Fibroblast of skin of back (primary cell): ENCODE data around the gene HPN.
"Not testable (repeated sequence)": the region's sequence is repeated elsewhere in the genome, so short reads cannot be mapped to it uniquely, and the experiment has no call there.

Experiments
- DNase-seq: peaks from one replicate; pipeline ENCODE4 v3.0.0-alpha.2; 2013

The HPN gene

DNA sequence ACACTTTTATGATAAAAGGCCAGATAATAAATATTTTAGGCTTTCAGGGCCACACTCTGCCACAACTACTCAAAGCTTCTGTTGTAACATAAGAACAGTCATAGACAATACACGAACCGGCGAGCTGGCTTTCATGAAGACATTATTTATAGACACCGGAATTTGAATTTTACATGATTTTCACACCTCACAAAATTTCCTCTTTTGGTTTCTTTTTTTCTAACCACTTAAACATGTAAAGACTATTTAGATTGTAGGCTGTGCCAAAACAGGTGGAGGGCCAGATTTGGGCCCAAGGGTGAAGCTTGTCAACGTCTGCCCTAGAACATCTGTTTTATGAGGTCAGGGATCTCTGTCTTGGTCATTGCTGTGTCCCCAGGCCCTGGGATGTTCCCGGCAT lies 44.4 kb downstream of the HPN start:
- DNase-seq = no peak

DNA sequence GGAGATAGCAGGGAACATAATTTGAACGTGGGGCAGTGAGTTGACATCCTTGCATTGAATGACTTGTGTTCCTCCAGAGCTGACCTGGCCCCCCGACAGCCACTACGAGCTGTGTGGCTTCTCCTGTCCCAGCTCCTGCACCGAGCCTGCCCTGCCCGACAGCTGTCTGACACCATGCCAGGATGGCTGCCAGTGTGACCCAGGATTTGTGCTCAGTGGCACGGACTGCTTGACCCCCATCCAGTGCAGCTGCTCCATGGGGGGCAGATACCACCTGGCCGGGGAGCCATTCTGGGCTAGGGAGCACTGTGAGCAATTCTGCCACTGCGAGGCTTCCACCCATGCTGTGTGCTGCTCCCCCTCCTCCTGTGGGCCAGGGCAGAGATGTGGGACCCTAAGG lies 44.9 kb downstream of the HPN start:
- no peak for DNase-seq

DNA sequence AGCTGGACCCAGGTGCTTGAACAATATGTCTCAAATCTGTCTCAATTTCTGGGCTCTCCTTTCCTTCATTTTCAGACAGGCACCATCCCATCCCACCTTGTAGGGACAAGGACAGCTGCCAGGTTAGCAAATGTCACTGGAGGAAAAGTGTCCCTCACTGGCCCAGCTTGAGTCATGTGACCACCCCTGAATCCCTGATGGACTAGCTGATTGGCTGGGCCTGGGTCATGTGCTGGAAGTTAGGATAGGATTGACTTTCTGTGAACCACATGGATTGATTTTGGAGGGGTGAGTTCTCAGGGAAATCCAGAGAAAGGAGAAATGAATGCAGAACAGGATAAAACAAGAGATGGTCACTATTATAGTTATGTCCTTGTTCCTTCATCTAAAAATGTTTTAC lies 45.9 kb downstream of the HPN start:
- no peak for DNase-seq

GRCh38 chr19:35088131-35088913 lies 46.8 kb downstream of the HPN start:
- DNase-seq = peak; percentile 96

- DNase-seq = no peak
Observed at GRCh38 chr19:35089554-35089953, 48.0 kb downstream of the HPN start.

- no peak for DNase-seq
Observed at GRCh38 chr19:35090160-35090505, 48.6 kb downstream of the HPN start.

- DNase-seq = peak; percentile 64
Observed at GRCh38 chr19:35090506-35091214, 49.1 kb downstream of the HPN start.

DNA sequence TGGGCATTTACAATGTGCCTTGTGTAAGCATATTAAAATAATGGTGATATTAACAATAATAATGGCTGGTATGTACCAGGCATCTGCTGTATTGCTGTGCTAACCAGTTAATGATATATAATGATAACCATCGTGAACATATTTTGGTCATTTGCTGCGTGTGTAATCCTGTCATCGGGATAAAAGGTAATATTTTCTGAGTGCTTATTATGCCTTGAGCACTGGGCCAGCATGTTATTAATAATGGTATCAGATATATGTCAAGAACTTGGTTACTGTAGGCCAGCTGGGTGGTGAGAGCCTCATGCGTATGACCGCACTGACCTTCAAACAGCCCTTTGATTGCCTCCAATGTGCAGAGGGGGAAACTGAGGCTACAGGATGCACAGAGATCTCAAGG lies 51.9 kb downstream of the HPN start:
- DNase-seq = no peak

DNA sequence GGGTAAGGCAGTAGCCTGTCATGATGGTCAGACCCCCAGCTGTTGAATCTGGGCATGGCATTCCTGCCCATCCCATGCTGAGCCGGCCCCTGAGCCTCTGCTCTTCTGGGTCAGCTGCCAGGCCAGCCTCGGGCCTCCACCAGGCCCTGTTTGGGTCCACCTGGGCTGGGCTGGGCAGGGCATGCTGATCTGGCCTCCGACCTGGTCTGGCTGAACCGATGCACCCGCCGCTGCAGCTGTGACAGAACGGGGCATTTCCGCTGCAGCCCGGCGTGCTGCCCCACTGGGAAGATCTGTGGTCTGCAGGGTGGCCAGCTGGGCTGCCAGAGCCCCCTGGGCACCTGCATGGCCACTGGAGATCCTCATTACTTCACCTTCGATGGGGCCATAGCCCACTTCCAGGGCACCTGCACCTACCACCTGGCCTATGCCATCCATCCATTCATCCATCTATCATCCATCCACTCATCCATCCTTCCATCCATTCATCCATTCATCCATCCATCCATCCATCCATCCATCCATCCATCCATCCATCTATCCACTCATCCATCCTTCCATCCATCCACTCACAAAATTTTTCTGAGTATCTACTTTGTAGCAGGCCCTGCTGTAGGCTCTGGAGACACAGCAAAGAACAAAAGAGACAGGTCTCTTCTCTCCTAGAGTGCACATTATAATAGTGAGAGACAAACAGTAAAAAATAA lies 52.6 kb downstream of the HPN start:
- DNase-seq = no peak

GRCh38 chr19:35094656-35095055 lies 53.1 kb downstream of the HPN start:
- no peak for DNase-seq

GRCh38 chr19:35095667-35096368 lies 54.3 kb downstream of the HPN start:
- no peak for DNase-seq

- no peak for DNase-seq
Observed at GRCh38 chr19:35098413-35099049, 57.0 kb downstream of the HPN start.

GRCh38 chr19:35099155-35099896 lies 57.8 kb downstream of the HPN start:
- no peak for DNase-seq

GRCh38 chr19:35099897-35100275 lies 58.4 kb downstream of the HPN start:
- DNase-seq = no peak

GRCh38 chr19:35100588-35101533 lies 59.3 kb downstream of the HPN start:
- no peak for DNase-seq

DNA sequence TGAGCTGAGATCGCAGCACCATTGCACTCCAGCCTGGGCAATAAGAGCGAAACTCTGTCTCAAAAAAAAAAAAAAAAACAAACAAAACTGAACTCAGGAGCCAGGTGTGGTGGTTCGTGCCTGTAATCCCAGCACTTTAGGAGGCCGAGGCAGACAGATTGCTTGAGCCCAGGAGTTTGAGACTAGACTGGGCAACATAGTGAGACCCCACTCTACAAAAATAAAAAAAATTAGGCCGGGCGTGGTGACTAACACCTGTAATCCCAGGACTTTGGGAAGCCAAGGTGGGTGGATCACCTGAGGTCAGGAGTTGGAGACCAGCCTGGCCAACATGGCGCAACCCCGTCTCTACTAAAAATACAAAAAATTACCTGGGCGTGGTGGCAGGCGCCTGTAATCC lies 60.4 kb downstream of the HPN start:
- not testable (repeated sequence) for DNase-seq

- not testable (repeated sequence) for DNase-seq
Observed at GRCh38 chr19:35103614-35104013, 62.1 kb downstream of the HPN start.

DNA sequence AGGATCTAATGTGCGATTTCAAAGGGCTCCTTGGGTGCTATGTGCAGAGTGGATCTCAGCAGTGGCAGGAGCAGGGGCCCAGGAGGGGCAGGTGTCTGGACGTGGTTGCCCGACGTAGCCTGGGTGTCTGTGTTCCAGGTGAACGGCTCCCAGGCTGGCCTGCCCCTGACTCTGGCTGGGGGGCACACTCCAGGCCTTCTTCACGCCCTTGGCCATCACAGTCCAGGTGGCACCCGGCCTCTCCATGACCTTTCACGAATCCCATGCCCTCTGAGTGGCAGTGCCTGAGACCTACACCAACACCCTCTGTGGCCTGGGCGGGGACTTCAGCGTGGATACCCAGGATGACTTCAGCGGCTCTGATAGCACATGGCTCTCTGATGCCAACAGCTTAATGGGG lies 62.8 kb downstream of the HPN start:
- no peak for DNase-seq

GRCh38 chr19:35105047-35105410 lies 63.5 kb downstream of the HPN start:
- DNase-seq = no peak

DNA sequence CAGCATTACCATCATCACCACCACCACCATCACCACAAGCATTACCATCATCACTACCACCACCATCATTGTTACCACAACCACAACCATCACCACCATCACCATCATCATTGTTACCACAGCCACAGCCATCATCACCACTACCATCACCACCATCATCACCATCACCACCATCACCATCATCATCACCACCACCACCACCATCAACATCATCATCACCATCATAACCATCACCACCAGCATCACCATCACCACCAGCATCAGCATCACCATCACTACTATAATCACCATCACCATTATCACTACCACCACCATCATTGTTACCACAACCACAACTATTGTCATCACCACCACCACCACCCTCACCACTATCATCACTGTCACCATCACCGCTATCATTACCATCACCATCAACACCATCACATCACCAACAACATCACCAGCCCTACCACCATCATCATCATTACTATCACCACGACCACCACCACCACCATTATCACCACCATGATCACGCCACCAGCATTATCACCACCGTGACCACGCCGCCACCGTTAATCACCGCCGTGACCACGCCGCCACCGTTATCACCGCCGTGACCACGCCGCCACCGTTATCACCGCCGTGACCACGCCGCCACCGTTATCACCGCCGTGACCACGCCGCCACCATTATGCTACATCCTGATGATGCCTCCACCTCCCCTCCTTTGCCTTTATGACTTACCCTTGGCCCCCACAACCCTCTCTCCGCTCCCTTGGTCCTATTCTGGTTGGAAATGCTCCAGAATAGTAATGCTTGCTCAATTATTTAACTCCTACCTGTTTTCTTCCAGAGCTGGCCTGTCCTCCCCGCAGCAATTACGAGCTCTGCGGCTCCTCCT lies 64.1 kb downstream of the HPN start:
- DNase-seq = no peak
